Activated T-cell treated with anti-CD3 and anti-CD28 coated beads for 1 hour (primary cell): ENCODE data around the gene HS6ST3.

Experiments used
- DNase-seq: peaks from one replicate; pipeline ENCODE4 v3.0.0-alpha.2; 2020; ENCODE audit warnings: low read depth

HS6ST3 gene

DNA sequence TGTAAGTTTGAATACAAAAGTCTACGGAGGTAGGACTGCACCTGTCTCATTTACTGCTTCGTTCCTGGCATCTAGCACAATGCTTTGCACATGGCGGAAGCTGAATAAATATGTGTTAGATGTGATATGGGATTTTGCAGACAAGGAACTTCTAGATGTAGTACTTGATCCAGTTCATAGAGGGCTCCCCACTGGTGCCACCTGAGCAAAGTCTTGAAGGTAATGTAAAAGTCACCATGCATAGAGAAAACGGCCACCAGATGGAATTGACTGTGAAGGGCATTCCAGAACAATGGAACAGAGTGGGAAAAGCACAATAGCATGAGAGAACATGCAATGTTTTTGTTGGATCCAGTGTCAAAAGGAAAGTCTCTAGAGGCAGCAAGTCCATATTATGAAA lies 209.3 kb downstream of the HS6ST3 start:
- no peak for DNase-seq

GRCh38 chr13:96308568-96308967 lies 218.7 kb downstream of the HS6ST3 start:
- DNase-seq: no peak

GRCh38 chr13:96314974-96315373 lies 225.1 kb downstream of the HS6ST3 start:
- DNase-seq: no peak

- no peak for DNase-seq
These were observed 248.1 kb downstream of the HS6ST3 start for GRCh38 chr13:96338030-96338429.

DNA sequence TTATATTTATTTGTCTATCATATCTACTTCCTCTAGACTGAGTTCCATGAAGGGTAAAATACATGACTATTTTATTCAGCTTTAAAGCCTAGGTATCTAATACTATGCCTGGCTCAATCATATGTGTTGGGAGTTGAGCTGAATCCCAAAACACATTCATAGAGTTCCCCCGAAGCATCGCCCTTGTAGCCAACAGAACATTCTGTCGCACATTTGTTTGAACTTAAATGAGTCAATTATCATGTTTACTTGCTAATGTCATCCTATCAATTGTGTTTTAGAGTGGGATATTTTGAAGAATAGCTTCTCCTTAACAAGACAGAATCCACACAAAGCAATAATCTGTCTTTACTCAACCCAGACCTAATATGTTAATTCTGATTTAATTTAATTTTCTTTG lies 252.4 kb downstream of the HS6ST3 start:
- DNase-seq: no peak

GRCh38 chr13:96342852-96343465 lies 253.1 kb downstream of the HS6ST3 start:
- no peak for DNase-seq

GRCh38 chr13:96346921-96347320 lies 257.0 kb downstream of the HS6ST3 start:
- DNase-seq: no peak

DNA sequence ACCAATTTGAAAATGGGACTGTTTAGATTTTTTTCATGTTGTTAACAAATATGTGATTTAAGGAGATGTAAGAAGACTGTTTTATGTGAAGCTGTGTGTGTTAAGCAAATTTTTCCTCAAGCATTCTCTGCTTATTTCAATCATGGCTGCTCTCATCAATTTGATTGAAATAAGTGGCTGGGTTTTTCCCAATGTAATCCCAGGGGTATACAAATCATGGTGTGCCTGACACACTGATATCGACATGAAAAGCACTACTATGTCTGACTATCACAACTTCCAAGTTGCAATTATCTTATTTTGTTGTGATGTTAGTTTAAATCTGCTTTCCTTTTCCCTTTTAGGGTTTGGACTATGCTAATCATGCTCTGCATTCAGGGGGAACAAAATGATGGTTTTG lies 283.7 kb downstream of the HS6ST3 start:
- DNase-seq: no peak

GRCh38 chr13:96377835-96378234 lies 287.9 kb downstream of the HS6ST3 start:
- DNase-seq: no peak

DNA sequence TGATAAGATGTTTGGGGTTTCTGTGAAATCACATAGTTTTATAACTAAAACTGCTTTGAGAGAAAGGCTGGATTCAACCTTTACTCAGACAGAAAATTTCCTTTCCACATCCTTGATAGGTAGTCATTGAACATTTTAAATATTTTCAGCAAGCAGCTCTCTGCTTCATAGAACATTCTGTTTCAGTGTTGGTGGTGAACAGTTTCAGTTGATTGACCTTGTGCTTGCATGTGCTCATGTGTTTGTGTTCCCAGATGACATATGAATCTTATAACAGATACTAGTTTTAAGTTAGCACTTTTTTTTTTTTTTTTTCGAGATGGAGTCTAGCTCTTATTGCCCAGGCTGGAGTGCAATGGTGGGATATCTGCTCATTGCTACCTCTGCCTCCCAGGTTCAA lies 290.1 kb downstream of the HS6ST3 start:
- DNase-seq: no peak

DNA sequence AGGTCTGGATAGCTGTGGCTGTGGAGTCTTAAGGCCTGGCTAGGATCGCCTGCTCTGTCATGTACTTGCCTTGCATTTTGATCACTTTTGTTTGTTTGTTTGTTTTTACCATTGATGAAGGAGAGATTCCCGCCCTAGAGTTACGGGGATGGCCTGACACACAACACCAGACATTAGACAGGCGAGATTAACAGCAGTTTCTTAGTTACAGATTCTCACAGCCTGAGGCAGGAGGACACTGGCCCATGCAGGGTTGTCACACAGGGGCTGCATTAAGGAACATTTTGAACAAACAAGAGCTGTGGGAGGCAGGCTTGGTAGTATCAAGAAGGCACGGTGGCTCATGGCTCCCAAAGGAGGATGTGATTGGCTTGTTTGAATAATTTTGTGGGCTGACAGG lies 291.8 kb downstream of the HS6ST3 start:
- DNase-seq: no peak

DNA sequence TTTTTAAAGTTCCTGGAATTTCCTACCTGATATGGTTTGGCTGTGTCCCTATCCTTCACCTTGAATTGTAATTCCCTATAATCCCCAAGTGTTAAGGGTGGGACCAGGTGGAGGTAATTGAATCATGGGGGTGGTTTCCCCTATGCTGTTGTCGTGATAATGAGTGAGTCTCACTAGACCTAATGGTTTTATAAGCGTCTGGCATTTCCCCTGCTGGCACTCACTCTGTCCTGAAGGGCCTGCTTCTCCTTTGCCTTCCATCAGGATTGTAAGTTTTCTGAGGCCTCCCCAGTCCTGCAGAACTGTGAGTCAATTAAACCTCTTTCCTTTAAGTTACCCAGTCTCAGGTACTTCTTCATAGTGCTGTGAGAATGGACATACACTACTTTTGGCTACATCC lies 298.7 kb downstream of the HS6ST3 start:
- no peak for DNase-seq

DNA sequence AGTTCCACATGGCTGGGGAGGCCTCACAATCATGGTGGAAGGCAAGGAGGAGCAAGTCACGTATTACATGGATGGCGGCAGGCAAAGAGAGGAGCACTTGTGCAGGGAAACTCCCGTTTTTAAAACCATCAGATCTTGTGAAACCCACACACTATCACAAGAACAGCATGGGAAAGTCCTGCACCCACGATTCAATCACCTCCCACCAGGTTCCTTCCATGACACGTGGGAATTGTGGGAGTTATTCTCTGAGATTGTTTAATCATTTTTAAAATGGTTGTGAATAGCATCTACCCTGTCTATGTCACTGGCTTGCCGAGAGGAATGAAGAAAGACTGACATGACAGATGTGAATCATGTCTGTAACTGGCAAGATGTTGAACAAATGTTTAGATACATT lies 301.7 kb downstream of the HS6ST3 start:
- DNase-seq: no peak

- no peak for DNase-seq
These were observed 307.9 kb downstream of the HS6ST3 start for GRCh38 chr13:96397807-96398206.

- no peak for DNase-seq
These were observed 308.6 kb downstream of the HS6ST3 start for GRCh38 chr13:96398486-96398885.

- no peak for DNase-seq
These were observed 313.3 kb downstream of the HS6ST3 start for GRCh38 chr13:96403241-96403640.

DNA sequence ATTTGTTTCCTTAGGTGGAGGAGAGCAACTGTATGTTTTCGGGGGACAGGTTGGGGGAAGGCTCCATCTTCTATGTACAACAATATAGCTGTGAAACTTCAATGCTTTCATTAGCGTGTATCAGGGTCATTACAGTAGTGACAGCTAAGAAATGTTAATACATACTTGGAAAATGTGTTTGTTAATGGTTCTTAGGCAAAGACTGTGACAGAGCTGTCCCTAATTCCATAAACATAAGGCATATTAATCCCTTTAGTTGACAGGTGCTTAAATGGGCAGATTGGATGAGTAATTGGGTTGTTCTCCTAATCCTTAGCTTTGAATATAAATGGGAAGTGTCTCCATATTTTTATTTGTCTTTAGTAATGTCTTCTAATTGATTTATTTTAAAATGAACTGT lies 313.7 kb downstream of the HS6ST3 start:
- DNase-seq: no peak

DNA sequence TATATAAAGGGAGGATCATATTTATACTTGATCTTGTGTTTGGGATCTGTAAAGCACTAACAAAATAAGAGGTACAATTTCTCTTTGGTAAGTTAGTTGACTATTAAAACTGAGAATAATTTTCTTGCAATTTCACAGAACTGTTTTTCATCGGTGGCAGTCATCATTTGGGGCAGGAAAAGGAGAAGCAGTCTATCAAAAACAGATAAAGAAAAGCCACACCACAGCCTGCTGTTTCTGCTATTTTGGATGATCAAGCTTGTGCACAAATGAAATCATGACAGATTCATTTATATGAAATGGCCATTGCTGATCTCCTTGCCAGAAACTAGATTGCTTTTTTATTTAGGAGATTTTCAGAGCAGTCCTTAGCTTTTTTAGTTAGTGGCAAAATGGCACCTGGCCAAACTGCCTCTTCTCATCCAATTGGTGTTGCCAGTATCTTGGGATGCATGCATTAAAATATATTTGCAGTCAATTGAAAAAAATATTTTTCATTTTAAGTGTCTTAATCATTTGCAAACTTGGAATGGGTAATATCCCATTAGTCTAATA lies 326.0 kb downstream of the HS6ST3 start:
- no peak for DNase-seq

DNA sequence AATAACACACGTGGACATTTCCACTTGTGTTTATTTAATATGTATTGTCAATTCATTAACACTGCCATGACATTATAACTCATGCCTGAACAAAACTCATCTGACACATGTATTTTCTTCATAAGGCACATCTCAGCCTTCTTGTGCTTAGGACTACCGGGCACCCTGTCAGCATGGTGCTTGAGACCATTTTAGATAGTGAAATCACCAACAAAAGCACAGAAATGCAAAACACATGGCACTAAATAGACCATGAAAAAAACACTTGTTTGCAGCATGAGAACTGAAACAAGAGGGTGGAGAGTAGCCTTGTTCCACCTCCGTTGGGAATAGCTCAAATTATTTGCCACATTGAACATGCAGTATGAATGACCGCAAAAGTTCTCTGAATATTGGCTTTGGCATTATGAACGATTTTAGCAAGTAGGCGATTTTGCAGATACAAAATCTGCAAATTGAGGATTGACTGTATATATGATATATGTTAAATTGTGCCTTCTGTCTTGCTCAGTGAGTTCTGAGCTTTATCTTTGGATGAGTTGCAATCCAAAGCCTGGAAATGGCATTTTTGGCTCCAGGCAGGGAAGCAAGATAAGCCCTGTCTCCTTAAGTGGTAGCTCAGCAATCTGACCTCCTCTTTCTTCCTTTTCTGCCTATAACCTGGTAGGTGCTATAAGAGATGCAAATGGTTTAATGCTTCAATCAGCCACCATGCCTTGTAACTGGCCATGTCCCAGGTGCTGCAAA lies 328.2 kb downstream of the HS6ST3 start:
- DNase-seq: no peak

DNA sequence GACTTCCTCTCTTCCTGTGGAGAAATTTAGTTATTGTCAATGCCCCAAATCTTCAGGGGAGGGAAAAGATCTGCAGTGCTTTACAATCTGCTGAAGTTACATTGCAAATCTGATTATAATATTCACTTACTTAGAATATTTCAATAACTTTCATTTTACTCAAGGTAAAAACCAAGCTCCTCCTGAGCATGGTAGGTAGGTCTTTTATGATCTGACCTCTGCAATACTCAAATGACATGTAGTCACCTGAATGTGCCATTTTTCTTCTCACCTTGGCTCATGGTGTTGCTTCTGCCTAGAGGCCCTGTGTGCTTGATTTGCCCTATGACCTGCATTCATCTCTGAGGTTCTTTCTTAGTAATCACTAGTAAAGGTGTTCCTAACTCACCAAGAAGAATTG lies 331.4 kb downstream of the HS6ST3 start:
- no peak for DNase-seq

DNA sequence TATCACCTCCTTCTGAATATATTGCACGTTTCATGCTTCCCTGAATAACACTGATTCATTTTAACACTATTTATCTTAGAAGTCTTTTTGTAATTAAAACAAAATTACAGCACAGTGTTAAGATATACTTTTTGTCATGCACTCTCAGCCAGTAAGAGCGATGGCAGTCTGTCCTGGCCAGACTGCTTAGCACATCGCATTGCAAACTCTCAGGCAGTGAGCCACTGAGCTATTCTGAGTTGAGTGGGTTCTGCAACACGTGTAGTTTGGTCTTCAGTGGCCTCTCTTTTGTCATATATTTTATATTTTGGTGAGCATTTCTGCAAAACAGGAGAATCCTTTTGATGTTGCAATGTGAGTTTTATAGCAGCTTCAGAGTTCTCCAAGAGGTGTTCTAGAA lies 332.1 kb downstream of the HS6ST3 start:
- DNase-seq: no peak

DNA sequence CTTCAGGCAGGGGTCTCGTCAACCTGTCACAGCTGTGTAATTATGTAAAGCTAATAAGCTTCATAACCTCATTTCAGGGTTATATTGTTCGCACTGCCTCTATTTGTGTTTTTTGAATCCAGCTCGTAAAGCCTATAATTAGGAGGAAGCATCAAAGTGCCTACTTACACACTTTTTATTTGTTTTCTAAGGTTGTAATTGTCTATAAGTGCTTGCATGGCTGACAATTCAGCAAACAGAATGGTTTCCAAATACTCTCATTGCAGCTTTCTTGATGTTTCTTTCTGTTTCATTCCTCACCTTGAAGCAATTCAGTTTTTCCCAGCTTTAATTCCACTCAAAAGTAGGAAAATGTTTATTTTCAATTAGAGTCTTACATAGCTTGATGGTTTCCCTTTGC lies 336.3 kb downstream of the HS6ST3 start:
- DNase-seq: no peak

- DNase-seq: no peak
These were observed 339.0 kb downstream of the HS6ST3 start for GRCh38 chr13:96428911-96429310.
